Ishikawa (cell line): Measurements from ENCODE around the gene THSD4.

Experiments
- CEBPB ChIP-seq: IDR thresholded peaks from 2 replicates; pipeline ENCODE4 v1.6.1; 2012
- CREB1 ChIP-seq: IDR thresholded peaks from 2 replicates; pipeline ENCODE4 v1.6.1; 2012; ENCODE audit warnings: low read depth
- EGR1 ChIP-seq: IDR thresholded peaks from 2 replicates; pipeline ENCODE4 v1.6.1; 2012
- EP300 ChIP-seq: IDR thresholded peaks from 2 replicates; pipeline ENCODE4 v1.6.1; 2012; ENCODE audit warnings: borderline replicate concordance
- FOXM1 ChIP-seq: IDR thresholded peaks from 2 replicates; pipeline ENCODE4 v1.6.1; 2012; ENCODE audit warnings: low read depth, borderline replicate concordance
- MAX ChIP-seq: IDR thresholded peaks from 2 replicates; pipeline ENCODE4 v1.6.1; 2012
- NFIC ChIP-seq: IDR thresholded peaks from 2 replicates; pipeline ENCODE4 v1.6.1; 2012
- RAD21 ChIP-seq: IDR thresholded peaks from 2 replicates; pipeline ENCODE4 v1.6.1; 2012; ENCODE audit warnings: low read depth
- REST ChIP-seq: IDR thresholded peaks from 2 replicates; pipeline ENCODE4 v1.6.1; 2012; ENCODE audit warnings: low read depth, mild to moderate bottlenecking
- TAF1 ChIP-seq: IDR thresholded peaks from 2 replicates; pipeline ENCODE4 v1.6.1; 2012; ENCODE audit warnings: low read depth, mild to moderate bottlenecking
- TCF12 ChIP-seq: IDR thresholded peaks from 2 replicates; pipeline ENCODE4 v1.6.1; 2012; ENCODE audit warnings: low read depth
- TEAD4 ChIP-seq: IDR thresholded peaks from 2 replicates; pipeline ENCODE4 v1.6.1; 2012
- YY1 ChIP-seq: IDR thresholded peaks from 2 replicates; pipeline ENCODE4 v1.6.1; 2012; ENCODE audit warnings: low read depth
- ZBTB7A ChIP-seq: IDR thresholded peaks from 2 replicates; pipeline ENCODE4 v1.6.1; 2012; ENCODE audit warnings: low read depth
- TF ChIP-seq, protein P1 (sequence below): IDR thresholded peaks from 2 replicates; pipeline ENCODE4 v1.6.1; 2012

THSD4 gene

DNA sequence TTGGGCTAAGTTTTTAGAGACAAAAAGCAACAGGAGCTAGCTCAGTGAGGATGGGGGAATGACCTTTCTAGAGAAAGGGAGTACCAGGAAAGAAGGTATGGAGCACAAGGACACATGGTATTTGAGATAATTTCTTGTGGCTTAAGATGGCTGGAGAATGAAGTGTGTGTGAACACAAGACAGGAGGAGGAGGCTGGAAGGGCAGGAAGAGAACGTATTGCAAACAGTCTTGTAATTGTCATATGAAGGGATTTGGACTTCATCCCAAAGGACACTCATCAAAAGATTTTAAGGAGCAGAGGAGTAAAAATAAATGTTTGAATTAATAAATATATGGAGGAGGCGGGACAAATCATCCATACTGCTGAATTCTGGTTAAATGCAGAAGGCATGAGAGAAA lies 426.5 kb downstream of the THSD4 start:
- no peak for TF ChIP-seq EP300
- TF ChIP-seq TEAD4 = no peak
- no peak for TF ChIP-seq RAD21
- TF ChIP-seq EGR1 = no peak
- TF ChIP-seq YY1 = no peak
- no peak for TF ChIP-seq MAX
- TF ChIP-seq CREB1 = no peak
- TF ChIP-seq TCF12 = no peak
- no peak for TF ChIP-seq FOXM1
- TF ChIP-seq TAF1 = no peak
- TF ChIP-seq, protein P1, sequence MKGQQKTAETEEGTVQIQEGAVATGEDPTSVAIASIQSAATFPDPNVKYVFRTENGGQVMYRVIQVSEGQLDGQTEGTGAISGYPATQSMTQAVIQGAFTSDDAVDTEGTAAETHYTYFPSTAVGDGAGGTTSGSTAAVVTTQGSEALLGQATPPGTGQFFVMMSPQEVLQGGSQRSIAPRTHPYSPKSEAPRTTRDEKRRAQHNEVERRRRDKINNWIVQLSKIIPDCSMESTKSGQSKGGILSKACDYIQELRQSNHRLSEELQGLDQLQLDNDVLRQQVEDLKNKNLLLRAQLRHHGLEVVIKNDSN = no peak
- no peak for TF ChIP-seq CEBPB
- no peak for TF ChIP-seq REST
- TF ChIP-seq ZBTB7A = no peak
- TF ChIP-seq NFIC = no peak

DNA sequence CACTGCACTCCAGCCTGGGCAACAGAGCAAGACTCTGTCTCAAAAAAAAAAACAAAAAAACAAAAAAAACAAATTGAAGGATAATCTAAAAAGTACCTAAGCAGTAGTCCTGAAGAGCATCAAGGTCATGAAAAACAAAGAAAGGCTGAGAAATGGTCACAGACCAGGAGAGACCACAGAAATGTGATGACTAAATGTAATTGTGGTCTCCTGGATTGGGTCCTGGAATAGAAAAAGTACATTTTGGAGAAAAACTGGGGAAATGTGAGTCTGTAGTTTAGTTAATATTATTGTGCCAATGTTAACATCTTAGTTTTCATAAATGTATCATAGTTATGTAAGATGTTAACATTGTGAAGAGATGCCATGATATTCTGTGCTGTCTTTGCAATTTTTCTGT lies 427.6 kb downstream of the THSD4 start:
- TF ChIP-seq CEBPB (no peak), NFIC (no peak), REST (no peak), TEAD4 (no peak)

GRCh38 chr15:71543413-71543812 lies 428.1 kb downstream of the THSD4 start:
- TF ChIP-seq REST = no peak
- no peak for TF ChIP-seq YY1
- TF ChIP-seq TEAD4 = no peak
- TF ChIP-seq EP300 = no peak
- TF ChIP-seq TCF12 = no peak
- no peak for TF ChIP-seq MAX
- no peak for TF ChIP-seq FOXM1
- no peak for TF ChIP-seq CREB1
- TF ChIP-seq RAD21 = no peak
- TF ChIP-seq TAF1 = no peak
- no peak for TF ChIP-seq CEBPB

- no peak for TF ChIP-seq RAD21
- no peak for TF ChIP-seq NFIC
- TF ChIP-seq MAX = no peak
- no peak for TF ChIP-seq ZBTB7A
- no peak for TF ChIP-seq EGR1
- TF ChIP-seq, protein P1 = no peak
Observed at GRCh38 chr15:71545223-71545760, 430.0 kb downstream of the THSD4 start.

GRCh38 chr15:71545923-71546322 lies 430.7 kb downstream of the THSD4 start:
- no peak for TF ChIP-seq CEBPB
- TF ChIP-seq CREB1 = no peak
- no peak for TF ChIP-seq MAX
- no peak for TF ChIP-seq TCF12
- TF ChIP-seq TAF1 = no peak
- TF ChIP-seq REST = no peak
- TF ChIP-seq, protein P1 = no peak
- no peak for TF ChIP-seq ZBTB7A
- TF ChIP-seq EGR1 = no peak
- TF ChIP-seq EP300 = no peak
- TF ChIP-seq YY1 = no peak
- no peak for TF ChIP-seq TEAD4
- TF ChIP-seq NFIC = no peak
- TF ChIP-seq FOXM1 = no peak
- TF ChIP-seq RAD21 = no peak
